Activated CD4-positive, alpha-beta memory T cell treated with anti-CD3 and anti-CD28 coated beads for 36 hours (primary cell): ENCODE data around the gene LRRC71. TPM values are rescaled to one million over a fixed set of nuclear protein-coding genes. Genes with fewer than 3 reads are reported as not detected.
A peak's percentile ranks its signal among the peaks of the same experiment; 100 is the strongest.

Experiments used
- CTCF ChIA-PET: fragments of 350-600 bp; sonication (Branson Sonifier 250); formaldehyde crosslinking; loops from one replicate; lab custom pipeline; 2021; ENCODE audit warnings: antibody characterized with exemption, inconsistent platforms; lab: Charles Lee
- POLR2A ChIA-PET: fragments of 350-600 bp; sonication (Branson Sonifier 250); formaldehyde crosslinking; loops from one replicate; lab custom pipeline; 2021; ENCODE audit warnings: antibody characterized with exemption; lab: Charles Lee
- DNase-seq: peaks from one replicate; pipeline ENCODE4 v3.0.0-alpha.2; 2020
- H3K27ac Mint-ChIP-seq: one replicate; pipeline ENCODE4 v1.8.0; 2021; ENCODE audit warnings: mixed read lengths
- H3K27me3 Mint-ChIP-seq: one replicate; pipeline ENCODE4 v1.8.0; 2021; ENCODE audit warnings: mixed read lengths
- H3K36me3 Mint-ChIP-seq: one replicate; pipeline ENCODE4 v1.8.0; 2021; ENCODE audit warnings: mixed read lengths
- H3K4me1 Mint-ChIP-seq: one replicate; pipeline ENCODE4 v1.8.0; 2021; ENCODE audit warnings: low read depth, mixed read lengths
- H3K4me3 Mint-ChIP-seq: one replicate; pipeline ENCODE4 v1.8.0; 2021; ENCODE audit warnings: mild to moderate bottlenecking, mixed read lengths
- H3K9me3 Mint-ChIP-seq: one replicate; pipeline ENCODE4 v1.8.0; 2021; ENCODE audit warnings: mixed read lengths
- intact Hi-C: fragments of 100-400 bp; cut with micrococcal nuclease; formaldehyde crosslinking; loops from one replicate; pipeline ENCODE4 v1.15.1; 2023
- total RNA-seq, 2 experiments: library from RNA; stranded (reverse); gene quantifications; one replicate each; pipeline ENCODE4 v1.2.3, GENCODE V29; 2021

LRRC71 gene
- total RNA-seq, 2 experiments from 2014 or later = not detected

DNA sequence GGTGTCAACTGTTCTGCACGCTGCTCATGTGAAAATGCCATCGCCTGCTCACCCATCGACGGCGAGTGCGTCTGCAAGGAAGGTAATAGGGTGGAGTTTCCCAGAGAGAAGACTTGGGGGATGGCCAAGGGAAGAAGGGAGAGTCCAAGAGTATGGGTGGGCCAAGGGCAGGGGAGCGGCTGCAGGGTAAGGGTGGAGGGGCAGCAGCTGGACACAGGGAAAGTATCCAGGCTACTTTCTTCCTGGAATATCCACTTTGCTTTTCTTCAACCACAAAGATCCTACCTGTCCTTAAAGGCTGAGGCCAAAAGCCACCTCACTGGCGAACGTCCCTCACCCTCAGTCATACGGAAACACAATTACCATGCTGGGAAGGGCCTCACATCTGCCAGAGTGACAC is 11.5 kb upstream of the LRRC71 start:
- Mint-ChIP-seq H3K27me3 (peaks cover 9% of the 10 kb centered on the region), H3K36me3 (no peaks in the 10 kb centered on the region), H3K4me1 (peaks cover 2% of the 10 kb centered on the region), H3K9me3 (no peaks in the 10 kb centered on the region), H3K27ac (no peak overlapping the region), H3K4me3 (no peak overlapping the region)
- intact Hi-C loops = no loop called here
- ChIA-PET CTCF (interaction anchor here (1.2 to 4.2 kb wide), 4 partner anchors 13 to 220 kb away, joined by 3 to 17 read pairs (median 7); partner anchors contain the start of genes INSRR and NTRK1), POLR2A (no interaction called here)
- no peak for DNase-seq

DNA sequence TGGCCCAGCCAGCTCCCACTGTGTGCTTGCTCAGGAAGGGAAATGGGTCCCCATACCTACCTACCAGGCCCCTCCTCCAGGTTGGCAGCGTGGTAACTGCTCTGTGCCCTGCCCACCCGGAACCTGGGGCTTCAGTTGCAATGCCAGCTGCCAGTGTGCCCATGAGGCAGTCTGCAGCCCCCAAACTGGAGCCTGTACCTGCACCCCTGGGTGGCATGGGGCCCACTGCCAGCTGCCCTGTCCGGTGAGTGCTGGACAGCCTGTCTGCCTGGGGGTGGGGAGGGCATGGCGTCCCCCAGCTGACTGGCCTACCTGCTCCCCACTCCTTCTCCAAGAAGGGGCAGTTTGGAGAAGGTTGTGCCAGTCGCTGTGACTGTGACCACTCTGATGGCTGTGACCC is 10.8 kb upstream of the LRRC71 start:
- Mint-ChIP-seq H3K36me3 (no peaks in the 10 kb centered on the region), H3K27ac (no peak overlapping the region), H3K4me1 (peaks cover 2% of the 10 kb centered on the region), H3K9me3 (no peaks in the 10 kb centered on the region), H3K4me3 (no peak overlapping the region), H3K27me3 (peaks cover 15% of the 10 kb centered on the region)
- intact Hi-C loops = loop anchor here (2.0 kb wide), 1 partner anchor 51 kb away; no protein-coding TSS in a partner anchor
- no peak for DNase-seq
- ChIA-PET POLR2A (no interaction called here), CTCF (interaction anchor here (1.0 to 4.2 kb wide), 7 partner anchors 12 to 261 kb away, joined by 3 to 19 read pairs (median 9); partner anchors contain the start of genes INSRR and NTRK1)

DNA sequence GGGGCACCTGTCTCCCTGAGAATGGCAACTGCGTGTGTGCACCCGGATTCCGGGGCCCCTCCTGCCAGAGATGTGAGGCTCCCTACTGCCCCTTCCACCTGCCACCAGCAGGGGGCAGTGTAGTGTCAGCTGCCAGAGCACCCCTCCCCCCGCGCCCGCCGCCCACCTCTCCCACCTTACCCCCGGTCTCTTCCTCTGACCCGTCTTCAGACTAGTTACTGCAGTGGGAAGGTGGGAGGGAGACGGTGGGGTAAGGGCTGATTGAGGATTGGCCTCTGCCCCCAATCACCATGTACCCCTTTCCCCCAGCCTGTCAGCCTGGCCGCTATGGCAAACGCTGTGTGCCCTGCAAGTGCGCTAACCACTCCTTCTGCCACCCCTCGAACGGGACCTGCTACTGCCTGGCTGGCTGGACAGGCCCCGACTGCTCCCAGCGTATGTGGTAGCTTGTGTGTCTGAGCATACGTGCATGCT is 10.1 kb upstream of the LRRC71 start:
- H3K27ac Mint-ChIP-seq = no peak overlapping the region
- H3K9me3 Mint-ChIP-seq = no peaks in the 10 kb centered on the region
- no peak overlapping the region for H3K4me3 Mint-ChIP-seq
- CTCF ChIA-PET = interaction anchor here (0.6 to 4.2 kb wide), 17 partner anchors 9 to 262 kb away, joined by 3 to 19 read pairs (median 4); partner anchors contain the start of genes INSRR and NTRK1
- DNase-seq = peak; percentile 70
- peaks cover 2% of the 10 kb centered on the region for H3K4me1 Mint-ChIP-seq
- no peaks in the 10 kb centered on the region for H3K36me3 Mint-ChIP-seq
- H3K27me3 Mint-ChIP-seq = peaks cover 18% of the 10 kb centered on the region
- intact Hi-C loops = loop anchor here (2.0 kb wide), 1 partner anchor 50 kb away; no protein-coding TSS in a partner anchor
- POLR2A ChIA-PET = no interaction called here

DNA sequence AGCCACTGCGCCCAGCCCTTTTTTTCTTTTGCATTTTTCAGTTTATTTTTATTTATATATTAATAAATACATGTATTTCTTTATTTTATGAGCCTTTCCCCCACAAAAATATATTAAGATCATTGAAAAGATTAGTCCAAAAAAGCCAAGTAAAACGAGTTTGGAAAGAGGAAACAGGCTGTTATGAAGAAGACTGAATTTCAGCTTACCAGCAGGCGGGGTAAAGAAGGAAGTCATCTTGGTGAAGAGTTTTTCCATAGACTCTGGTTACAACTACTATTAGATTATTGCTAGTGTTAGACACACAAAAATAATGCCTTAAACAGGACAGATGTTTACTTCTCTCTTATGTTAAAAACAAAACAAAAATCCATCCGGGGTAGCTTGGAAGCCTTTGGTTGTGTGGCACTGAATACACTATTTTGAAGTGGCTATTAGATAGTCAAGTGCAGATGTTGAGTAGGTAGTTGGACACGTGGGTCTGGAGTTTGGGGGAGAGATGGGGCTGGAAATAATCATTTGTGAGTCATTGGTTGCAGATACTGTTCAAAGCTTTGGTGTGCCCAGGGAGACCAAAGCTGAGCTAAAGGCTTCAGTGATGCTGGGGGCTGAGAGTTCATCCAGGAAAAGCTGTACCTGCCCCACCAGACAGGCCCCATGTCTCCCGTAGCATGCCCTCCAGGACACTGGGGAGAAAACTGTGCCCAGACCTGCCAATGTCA is 8.7 kb upstream of the LRRC71 start:
- intact Hi-C loops = loop anchor here (2.0 kb wide), 1 partner anchor 49 kb away; no protein-coding TSS in a partner anchor
- POLR2A ChIA-PET = no interaction called here
- Mint-ChIP-seq H3K27ac (no peak overlapping the region), H3K27me3 (peaks cover 25% of the 10 kb centered on the region), H3K9me3 (no peaks in the 10 kb centered on the region), H3K4me1 (peaks cover 2% of the 10 kb centered on the region), H3K36me3 (no peaks in the 10 kb centered on the region), H3K4me3 (no peak overlapping the region)
- no peak for DNase-seq
- CTCF ChIA-PET = interaction anchor here (0.8 to 4.2 kb wide), 11 partner anchors 8 to 244 kb away, joined by 3 to 19 read pairs (median 4); partner anchors contain the start of genes INSRR and NTRK1

DNA sequence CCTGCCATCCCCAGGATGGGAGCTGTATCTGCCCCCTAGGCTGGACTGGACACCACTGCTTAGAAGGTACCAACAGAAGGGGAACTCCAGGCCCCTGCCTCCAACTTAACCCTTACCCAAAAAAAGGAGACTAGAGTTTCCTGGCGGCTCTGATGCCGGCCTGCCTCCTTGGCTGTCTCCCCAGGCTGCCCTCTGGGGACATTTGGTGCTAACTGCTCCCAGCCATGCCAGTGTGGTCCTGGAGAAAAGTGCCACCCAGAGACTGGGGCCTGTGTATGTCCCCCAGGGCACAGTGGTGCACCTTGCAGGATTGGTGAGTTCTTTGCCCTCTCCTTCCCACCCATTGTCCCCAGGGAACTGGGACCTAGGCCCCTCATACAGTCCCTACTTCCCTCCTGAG is 8.1 kb upstream of the LRRC71 start:
- no peaks in the 10 kb centered on the region for H3K9me3 Mint-ChIP-seq
- H3K36me3 Mint-ChIP-seq = no peaks in the 10 kb centered on the region
- no peaks in the 10 kb centered on the region for H3K4me1 Mint-ChIP-seq
- intact Hi-C loops = no loop called here
- no peak overlapping the region for H3K4me3 Mint-ChIP-seq
- POLR2A ChIA-PET = no interaction called here
- CTCF ChIA-PET = interaction anchor here (0.8 to 4.2 kb wide), 8 partner anchors 11 to 223 kb away, joined by 3 to 19 read pairs (median 6); partner anchors contain the start of genes INSRR and NTRK1
- H3K27ac Mint-ChIP-seq = no peak overlapping the region
- H3K27me3 Mint-ChIP-seq = peaks cover 24% of the 10 kb centered on the region
- no peak for DNase-seq

DNA sequence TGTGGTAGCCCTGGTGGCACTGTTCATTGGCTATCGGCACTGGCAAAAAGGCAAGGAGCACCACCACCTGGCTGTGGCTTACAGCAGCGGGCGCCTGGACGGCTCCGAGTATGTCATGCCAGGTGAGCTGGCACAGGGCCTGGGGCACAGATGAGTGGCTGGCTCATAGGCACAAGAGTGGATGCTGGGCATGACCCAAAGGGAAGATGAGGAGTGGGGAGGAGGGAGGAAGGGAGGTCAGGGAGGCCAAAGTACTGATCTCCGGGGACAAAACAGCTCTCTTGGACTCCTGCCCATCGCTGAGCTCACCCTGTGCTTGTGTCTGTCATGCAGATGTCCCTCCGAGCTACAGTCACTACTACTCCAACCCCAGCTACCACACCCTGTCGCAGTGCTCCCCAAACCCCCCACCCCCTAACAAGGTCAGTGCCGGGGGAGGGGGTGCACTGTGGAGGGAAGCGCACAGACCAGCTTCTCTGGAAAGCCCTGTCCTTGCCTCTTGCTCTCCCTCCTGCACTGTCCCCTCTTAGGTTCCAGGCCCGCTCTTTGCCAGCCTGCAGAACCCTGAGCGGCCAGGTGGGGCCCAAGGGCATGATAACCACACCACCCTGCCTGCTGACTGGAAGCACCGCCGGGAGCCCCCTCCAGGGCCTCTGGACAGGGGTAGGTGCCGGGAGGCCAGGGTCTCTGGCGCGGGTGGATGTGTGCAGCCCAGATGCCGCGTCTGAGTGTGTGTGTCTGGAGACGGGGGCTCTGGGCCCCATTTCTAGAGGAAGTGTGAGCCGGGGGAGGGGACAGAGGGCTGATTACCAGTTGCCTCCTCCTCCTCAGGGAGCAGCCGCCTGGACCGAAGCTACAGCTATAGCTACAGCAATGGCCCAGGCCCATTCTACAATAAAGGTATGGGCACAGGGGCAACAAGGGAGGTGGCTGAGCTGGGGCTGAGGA is 7.3 kb upstream of the LRRC71 start:
- DNase-seq = no peak
- H3K9me3 Mint-ChIP-seq = no peaks in the 10 kb centered on the region
- H3K4me3 Mint-ChIP-seq = no peak overlapping the region
- H3K4me1 Mint-ChIP-seq = no peaks in the 10 kb centered on the region
- H3K27me3 Mint-ChIP-seq = peaks cover 26% of the 10 kb centered on the region
- H3K27ac Mint-ChIP-seq = no peak overlapping the region
- H3K36me3 Mint-ChIP-seq = no peaks in the 10 kb centered on the region
- POLR2A ChIA-PET = interaction anchor here (1.4 kb wide), 1 partner anchor 13 kb away, joined by 3 read pairs; no protein-coding TSS in a partner anchor
- intact Hi-C loops = no loop called here
- CTCF ChIA-PET = interaction anchor here (1.1 to 4.2 kb wide), 7 partner anchors 10 to 187 kb away, joined by 3 to 19 read pairs (median 4); no protein-coding TSS in a partner anchor

DNA sequence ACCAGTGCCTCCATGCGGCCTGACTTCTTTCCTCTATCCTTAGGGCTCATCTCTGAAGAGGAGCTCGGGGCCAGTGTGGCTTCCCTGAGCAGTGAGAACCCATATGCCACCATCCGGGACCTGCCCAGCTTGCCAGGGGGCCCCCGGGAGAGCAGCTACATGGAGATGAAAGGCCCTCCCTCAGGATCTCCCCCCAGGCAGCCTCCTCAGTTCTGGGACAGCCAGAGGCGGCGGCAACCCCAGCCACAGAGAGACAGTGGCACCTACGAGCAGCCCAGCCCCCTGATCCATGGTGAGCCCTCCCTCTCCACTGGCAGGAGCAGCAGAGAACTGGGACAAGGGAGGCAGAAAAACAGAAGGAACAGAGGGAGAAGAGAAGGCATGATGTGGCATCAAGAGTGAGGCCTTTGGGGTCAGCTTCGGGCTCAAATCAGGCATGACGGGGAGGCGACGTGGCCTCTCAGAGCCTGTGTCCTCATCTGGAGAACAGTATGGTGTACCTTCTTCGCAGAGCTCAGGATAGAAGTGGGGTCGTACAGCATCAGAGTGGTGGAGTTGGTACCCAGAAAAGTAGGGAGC is 6.5 kb upstream of the LRRC71 start:
- Mint-ChIP-seq H3K4me3 (no peak overlapping the region), H3K4me1 (no peaks in the 10 kb centered on the region), H3K36me3 (no peaks in the 10 kb centered on the region), H3K27me3 (peaks cover 32% of the 10 kb centered on the region), H3K27ac (no peak overlapping the region), H3K9me3 (no peaks in the 10 kb centered on the region)
- POLR2A ChIA-PET = interaction anchor here (1.4 kb wide), 1 partner anchor 14 kb away, joined by 3 read pairs; no protein-coding TSS in a partner anchor
- DNase-seq = no peak
- CTCF ChIA-PET = interaction anchor here (1.1 to 1.7 kb wide), 5 partner anchors 9 to 188 kb away, joined by 3 to 6 read pairs (median 3); no protein-coding TSS in a partner anchor
- intact Hi-C loops = no loop called here

DNA sequence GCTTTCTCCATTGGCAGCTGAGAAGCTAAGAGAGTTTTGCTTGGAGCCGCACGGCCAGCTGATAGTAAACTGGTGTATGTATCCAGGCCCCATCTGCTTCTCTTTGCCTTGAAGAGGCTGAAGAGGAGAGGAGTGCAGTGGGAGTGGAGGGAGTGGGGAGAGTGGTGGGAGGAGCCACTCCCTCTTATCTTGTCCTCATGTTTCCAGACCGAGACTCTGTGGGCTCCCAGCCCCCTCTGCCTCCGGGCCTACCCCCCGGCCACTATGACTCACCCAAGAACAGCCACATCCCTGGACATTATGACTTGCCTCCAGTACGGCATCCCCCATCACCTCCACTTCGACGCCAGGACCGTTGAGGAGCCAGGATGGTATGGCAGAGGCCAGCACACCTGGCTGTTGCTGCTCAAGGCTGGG is 6.0 kb upstream of the LRRC71 start:
- ChIA-PET CTCF (interaction anchor here (1.1 to 1.7 kb wide), 3 partner anchors 13 to 189 kb away, joined by 3 to 6 read pairs (median 4); no protein-coding TSS in a partner anchor), POLR2A (no interaction called here)
- H3K4me1 Mint-ChIP-seq = no peaks in the 10 kb centered on the region
- H3K4me3 Mint-ChIP-seq = no peak overlapping the region
- H3K27ac Mint-ChIP-seq = no peak overlapping the region
- H3K9me3 Mint-ChIP-seq = no peaks in the 10 kb centered on the region
- intact Hi-C loops = no loop called here
- peaks cover 35% of the 10 kb centered on the region for H3K27me3 Mint-ChIP-seq
- no peak for DNase-seq
- no peaks in the 10 kb centered on the region for H3K36me3 Mint-ChIP-seq

DNA sequence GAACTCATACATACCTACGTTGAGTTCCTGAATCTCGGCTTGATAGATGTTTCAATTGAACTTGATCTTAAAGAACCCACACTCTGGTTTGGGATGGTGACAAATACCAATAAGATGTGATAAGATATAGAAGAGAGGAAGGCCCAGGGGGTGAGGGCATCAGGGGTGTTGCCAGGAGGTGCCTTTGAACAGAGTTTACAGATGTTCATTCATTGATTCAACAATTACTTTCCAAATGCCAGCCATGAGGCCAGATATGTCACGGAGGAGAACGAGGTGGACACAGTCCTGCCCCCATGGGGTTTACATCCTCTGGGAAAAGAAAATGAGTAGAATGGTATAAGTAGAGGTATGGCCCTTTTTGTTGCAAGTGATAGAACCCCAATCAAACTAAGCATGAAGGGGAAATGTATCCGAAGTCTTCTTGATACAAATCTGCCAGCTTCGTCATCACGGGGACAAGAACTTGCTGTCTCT is 659 bp downstream of the LRRC71 start:
- Mint-ChIP-seq H3K27me3 (peaks cover 69% of the 10 kb centered on the region), H3K4me3 (no peak overlapping the region), H3K27ac (no peak overlapping the region), H3K36me3 (no peaks in the 10 kb centered on the region), H3K4me1 (peaks cover 8% of the 10 kb centered on the region), H3K9me3 (no peaks in the 10 kb centered on the region)
- intact Hi-C loops = loop anchor here (2.0 kb wide), 1 partner anchor 28 kb away; the partner anchor contains the start of gene PEAR1
- no peak for DNase-seq
- ChIA-PET POLR2A (no interaction called here), CTCF (interaction anchor here (0.6 to 10.3 kb wide), 3 partner anchors 12 to 67 kb away, joined by 3 to 132 read pairs (median 4); partner anchors contain the start of gene PEAR1)

DNA sequence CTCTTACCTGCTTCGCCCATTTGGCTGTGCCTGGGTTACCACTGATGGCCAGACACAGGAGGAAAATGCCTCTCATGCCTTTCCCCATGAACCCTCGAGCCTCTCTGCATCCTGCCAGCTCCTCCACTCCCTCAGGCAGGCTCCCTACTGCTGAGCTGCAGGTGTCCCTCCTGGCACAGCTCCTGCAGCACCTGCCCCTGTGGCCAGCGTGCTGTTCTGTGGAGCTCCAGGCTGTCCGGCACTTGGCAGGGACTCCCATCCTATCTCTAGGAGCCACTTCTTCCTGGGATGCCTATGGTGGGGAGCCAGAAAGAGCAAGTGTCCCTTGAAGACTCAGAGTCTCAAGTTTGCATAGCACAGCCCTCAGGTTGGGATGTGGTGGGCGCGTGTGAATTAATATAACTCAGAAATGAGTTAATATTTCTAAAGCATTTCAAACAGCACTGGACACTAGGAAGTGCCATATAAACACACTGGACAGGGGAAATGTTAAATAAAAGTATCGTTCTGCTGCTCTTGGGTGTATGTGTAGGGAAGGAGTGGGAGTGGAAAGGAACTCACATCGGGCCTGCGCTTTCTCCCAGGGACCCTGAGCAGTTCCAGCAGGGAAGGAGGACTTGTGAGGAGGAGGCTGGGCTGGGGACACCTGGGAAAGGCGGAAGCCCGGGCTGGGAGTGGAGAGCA is 2.7 kb downstream of the LRRC71 start:
- ChIA-PET POLR2A (no interaction called here), CTCF (interaction anchor here (0.6 to 10.3 kb wide), 10 partner anchors 10 to 263 kb away, joined by 3 to 132 read pairs (median 3); partner anchors contain the start of gene PEAR1)
- H3K9me3 Mint-ChIP-seq = no peaks in the 10 kb centered on the region
- peaks cover 76% of the 10 kb centered on the region for H3K27me3 Mint-ChIP-seq
- no peak overlapping the region for H3K27ac Mint-ChIP-seq
- H3K36me3 Mint-ChIP-seq = no peaks in the 10 kb centered on the region
- no peak for DNase-seq
- H3K4me3 Mint-ChIP-seq = no peak overlapping the region
- intact Hi-C loops = no loop called here
- H3K4me1 Mint-ChIP-seq = peaks cover 19% of the 10 kb centered on the region
